HG02938 (cell line): ENCODE data around the gene FAM3D.
A peak's percentile ranks its signal among the peaks of the same experiment; 100 is the strongest.

Source experiments
- ATAC-seq: cut with Tn5 transposase; IDR thresholded peaks from one replicate; pipeline ENCODE4 v1.9.1; 2021; ENCODE audit warnings: mild to moderate bottlenecking, moderate library complexity; ENCODE audit not compliant: unreplicated experiment

The FAM3D gene

GRCh38 chr3:58657571-58658141 lies 8.9 kb downstream of the FAM3D start:
- no peak for ATAC-seq

DNA sequence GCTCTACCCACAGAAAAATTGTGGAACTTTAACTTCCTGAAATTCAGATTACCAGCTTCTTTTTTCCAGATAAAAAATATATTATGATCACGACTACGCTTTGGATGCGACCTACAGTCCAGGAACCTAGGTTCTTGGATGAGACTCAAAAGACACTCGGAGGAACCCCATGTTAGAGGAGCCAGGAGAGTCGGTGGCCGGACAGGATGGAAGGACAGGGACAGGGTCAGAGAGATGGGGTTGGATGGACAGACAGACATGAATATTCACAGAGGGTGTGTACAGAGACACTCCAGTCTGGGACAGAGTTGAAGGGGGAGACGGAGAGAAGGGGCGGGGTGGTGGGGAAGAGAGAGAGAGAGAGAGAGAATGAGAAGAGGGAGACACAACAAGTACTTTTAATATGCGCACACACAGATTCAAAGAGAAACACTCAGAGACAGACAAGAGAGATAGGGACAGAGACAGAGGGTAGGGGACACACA lies 9.5 kb downstream of the FAM3D start:
- no peak for ATAC-seq

GRCh38 chr3:58656631-58657030 lies 9.9 kb downstream of the FAM3D start:
- ATAC-seq: no peak

DNA sequence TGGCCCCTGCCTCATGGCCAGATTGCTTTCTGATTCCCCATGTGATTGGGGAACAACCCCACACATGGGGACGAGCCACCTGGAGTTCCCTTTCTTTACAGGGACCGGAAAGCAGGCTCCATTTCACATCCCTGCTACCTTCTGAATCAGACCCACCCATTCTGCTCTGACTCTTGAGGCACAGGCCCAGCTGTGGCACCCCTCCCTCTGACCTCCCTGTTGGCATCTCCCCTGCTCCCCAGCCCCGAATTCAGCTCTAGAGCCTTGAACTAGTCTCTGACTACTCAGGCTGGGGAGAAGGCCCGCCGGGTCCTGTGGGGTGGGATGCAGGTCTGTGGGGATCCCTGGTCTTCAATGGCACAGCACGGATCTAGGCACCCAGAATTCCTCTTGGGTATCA lies 12.1 kb downstream of the FAM3D start:
- ATAC-seq: no peak

- ATAC-seq: no peak
These were observed 13.9 kb downstream of the FAM3D start for GRCh38 chr3:58652624-58653023.

DNA sequence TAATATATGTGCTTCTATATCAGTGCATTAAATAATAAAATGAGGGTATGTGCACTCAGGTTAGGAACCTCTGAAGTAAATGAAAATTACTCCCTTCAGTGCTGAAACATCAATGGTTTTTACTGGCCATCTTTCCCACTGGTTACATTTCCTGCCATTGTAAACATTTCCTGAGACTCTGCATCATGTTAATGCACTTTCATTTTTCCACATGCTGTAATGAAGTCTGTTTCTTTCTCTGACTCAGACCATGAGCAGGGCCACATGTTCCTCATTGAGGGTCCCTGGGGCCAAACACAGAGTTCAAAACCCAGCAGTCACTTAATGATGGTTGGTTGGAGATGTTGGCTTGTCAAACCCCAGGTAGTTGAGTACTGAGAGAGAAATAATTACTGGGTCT lies 15.3 kb downstream of the FAM3D start:
- no peak for ATAC-seq

DNA sequence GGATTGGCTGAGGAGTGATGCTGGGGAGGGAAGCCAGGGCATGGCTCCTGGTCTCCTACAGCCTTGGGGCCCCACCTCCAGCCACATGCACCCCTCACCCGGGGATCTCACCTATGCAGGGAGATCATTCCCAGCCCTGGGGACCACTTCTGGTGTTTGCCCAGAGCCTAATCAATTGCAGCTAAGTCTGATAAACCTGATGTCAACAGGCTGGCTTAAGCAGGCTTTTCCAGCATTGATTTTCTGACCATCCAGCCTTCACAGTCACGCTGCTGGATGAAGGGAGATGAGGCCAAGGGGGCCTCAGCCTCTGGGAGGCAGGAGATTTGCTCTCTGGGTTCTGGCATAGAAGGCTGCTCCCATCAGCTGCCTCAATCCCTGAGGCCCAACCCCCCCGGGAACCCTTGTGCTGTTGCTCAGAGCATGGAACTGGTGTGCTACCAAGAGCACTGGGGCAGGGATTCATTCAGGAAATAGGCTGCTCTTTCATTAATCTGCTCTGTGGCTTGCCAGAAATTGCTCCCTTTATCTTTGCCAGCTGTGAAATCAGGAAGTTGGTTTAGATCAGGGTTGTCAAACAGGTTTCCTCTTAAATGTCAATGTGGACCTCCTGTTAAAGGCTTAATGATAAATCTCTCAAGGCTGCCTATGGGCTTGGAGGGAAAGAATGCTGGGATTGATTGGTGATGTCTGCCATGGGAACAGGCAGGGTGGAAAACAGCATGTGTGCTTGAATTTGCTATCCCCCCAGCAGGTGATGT lies 19.0 kb downstream of the FAM3D start:
- no peak for ATAC-seq

- no peak for ATAC-seq
These were observed 20.1 kb downstream of the FAM3D start for GRCh38 chr3:58646503-58646902.

- no peak for ATAC-seq
These were observed 20.8 kb downstream of the FAM3D start for GRCh38 chr3:58645726-58646125.

- no peak for ATAC-seq
These were observed 23.7 kb downstream of the FAM3D start for GRCh38 chr3:58642846-58643245.

GRCh38 chr3:58640700-58641372 lies 25.7 kb downstream of the FAM3D start:
- peak; percentile 89 for ATAC-seq

DNA sequence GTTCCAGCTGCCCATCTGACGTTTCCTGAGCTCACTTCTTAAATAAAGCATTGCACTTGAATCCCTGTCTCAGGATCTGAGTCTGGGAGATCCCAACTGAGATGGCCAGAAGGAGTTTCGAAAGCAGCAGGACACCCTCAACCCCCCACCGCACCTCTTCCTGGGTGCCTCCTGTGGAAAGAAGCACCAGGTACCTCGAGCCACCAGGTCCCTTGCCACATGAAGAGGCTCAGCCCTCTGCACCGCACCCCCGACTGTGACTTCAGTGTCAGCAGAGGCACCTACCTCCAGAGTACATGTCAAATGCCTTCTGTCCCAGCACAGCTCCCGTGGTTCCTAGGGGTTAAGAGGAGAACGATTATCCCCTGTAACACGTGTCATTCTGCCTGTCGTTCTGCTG lies 26.7 kb downstream of the FAM3D start:
- no peak for ATAC-seq

DNA sequence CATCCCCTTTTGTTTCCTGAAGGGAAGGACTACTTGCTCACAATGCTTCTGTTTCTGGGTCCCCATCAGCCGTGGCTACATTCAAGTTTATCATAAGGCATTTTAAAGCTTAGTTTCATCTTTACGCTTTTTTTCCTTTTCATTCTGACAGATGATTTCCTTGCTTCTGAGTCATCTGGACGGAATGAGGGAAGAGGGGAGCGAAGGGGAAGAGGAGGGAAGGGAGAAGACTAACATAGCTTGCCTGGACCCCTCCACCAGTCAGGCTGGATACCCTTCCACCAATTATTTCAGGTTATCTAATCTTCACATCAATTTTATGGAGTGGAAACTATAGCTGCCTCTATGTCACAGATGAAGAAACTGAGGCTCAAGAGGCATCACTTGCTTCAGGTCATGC lies 27.6 kb downstream of the FAM3D start:
- no peak for ATAC-seq

GRCh38 chr3:58638591-58638990 lies 28.0 kb downstream of the FAM3D start:
- ATAC-seq: no peak

- ATAC-seq: no peak
These were observed 29.1 kb downstream of the FAM3D start for GRCh38 chr3:58637509-58637908.

GRCh38 chr3:58635371-58636285 lies 30.9 kb downstream of the FAM3D start:
- no peak for ATAC-seq

DNA sequence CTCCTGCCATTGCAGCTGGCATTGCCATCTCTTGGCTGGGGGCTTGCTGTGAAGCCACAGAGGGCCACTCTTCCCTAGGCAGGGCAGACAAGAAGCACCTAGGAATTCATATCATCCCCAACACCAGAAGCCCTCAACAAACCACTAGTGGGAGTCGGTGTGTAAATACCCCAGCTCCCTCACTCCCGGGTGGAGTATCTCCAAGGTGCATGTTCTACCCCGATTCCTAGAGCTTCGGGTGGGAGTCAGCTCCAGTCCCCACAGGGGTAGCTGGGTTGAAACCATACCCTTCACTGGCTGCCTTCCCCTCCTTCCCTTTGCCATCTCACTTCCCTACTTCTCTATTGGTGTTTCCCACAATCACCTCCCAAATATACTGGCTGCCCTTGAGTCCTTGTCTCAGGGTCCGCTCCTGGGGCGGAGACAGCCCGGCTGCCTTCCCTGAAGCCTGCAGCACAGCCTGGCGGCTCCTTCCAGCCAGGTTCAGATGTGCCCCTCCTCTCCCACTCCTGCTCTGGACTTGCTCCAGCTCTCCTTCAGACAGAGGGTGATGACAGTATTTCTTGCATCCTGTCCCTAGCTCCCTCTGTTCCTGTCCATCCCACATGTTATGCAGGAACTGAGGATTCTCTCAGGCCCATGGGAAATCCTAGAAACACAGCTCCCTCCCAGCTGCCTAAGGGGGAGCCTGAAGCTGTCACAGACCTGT lies 33.3 kb downstream of the FAM3D start:
- no peak for ATAC-seq

DNA sequence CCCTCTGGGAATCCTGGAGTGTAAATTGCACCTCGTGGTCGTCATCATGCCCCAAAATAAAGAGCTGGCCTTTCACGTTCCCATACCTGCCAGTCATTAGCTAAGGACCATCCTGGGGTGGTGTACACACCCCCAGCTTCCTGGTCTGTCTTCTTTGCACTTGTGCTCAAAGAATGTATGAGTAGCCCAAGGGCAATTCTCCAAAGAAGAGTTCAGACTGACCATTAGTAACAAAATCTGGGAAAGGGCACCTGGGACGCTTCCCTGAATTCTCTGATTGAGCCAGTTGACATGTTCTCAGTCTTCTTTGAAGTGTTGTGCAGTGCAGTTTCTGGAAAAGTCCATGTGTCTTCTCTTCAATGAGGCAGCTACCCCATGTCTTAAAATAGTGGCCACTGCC lies 34.8 kb downstream of the FAM3D start:
- no peak for ATAC-seq

- ATAC-seq: no peak
These were observed 35.9 kb downstream of the FAM3D start for GRCh38 chr3:58630710-58631092.

DNA sequence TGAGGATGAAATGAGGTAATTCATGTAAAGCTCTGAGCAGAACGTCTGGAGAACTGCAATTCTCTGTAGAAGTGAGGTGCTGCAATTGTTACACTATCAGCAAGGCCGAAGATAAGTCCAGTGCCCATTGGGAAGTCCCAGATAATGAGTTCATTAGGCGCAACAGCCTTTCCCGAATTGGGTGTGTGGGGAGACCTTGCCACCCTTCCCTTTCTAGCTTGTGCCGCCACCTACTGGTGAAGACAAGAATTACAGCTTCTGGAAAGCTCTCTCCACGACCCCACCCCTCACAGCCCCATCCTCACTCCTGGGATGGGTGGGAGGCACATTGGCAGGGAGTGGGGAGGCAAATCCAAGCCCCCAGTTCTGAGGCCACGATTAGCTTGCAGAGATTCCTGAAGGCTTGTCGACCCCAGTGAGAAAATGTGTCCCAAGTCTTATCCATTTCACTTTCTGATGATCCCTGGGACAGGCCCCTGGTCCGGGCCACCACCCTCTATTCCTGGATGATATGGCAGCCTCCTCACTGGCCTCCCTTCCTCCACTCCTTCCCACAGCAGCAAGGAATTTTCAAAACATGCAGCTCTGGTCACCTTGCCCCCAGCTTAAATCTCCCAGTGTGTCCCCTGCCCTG lies 36.4 kb downstream of the FAM3D start:
- ATAC-seq: no peak
